ENCODE results near the gene TAF7L.
"Not testable (repeated sequence)": the region's sequence is repeated elsewhere in the genome, so short reads cannot be mapped to it uniquely, and the experiment has no call there.

TAF7L gene

GRCh38 chrX:101290957-101291603 is at the start of gene TAF7L:
TAF7L (minus strand) TSS chrX:101291334; CDS start chrX:101287543, 3,791 bp downstream.
- no peak for DNase-seq

- no peak for DNase-seq
These were observed 46.7 kb upstream of the TAF7L start for GRCh38 chrX:101337776-101338271.

GRCh38 chrX:101334310-101334709 is 43.2 kb upstream of the TAF7L start:
- not testable (repeated sequence) for DNase-seq

GRCh38 chrX:101326600-101326999 is 35.5 kb upstream of the TAF7L start:
- DNase-seq: not testable (repeated sequence)

- no peak for DNase-seq
These were observed 12.7 kb upstream of the TAF7L start for GRCh38 chrX:101303790-101304189.

- not testable (repeated sequence) for DNase-seq
These were observed 4.5 kb upstream of the TAF7L start for GRCh38 chrX:101295603-101296002.

GRCh38 chrX:101287402-101287801 is 3.7 kb downstream of the TAF7L start:
- peak; percentile 44 for DNase-seq

GRCh38 chrX:101276238-101276637 is 14.9 kb downstream of the TAF7L start:
- DNase-seq: no peak

GRCh38 chrX:101274198-101274597 is 16.9 kb downstream of the TAF7L start:
- no peak for DNase-seq

- DNase-seq: no peak
These were observed 25.2 kb downstream of the TAF7L start for GRCh38 chrX:101265869-101266428.

- DNase-seq: no peak
These were observed 27.4 kb downstream of the TAF7L start for GRCh38 chrX:101263766-101264165.

- no peak for DNase-seq
These were observed 28.5 kb downstream of the TAF7L start for GRCh38 chrX:101262590-101262989.

- no peak for DNase-seq
These were observed 30.7 kb downstream of the TAF7L start for GRCh38 chrX:101260435-101260834.

- no peak for DNase-seq
These were observed 32.9 kb downstream of the TAF7L start for GRCh38 chrX:101258259-101258581.

GRCh38 chrX:101257448-101258258 is 33.5 kb downstream of the TAF7L start:
- no peak for DNase-seq

- no peak for DNase-seq
These were observed 38.5 kb downstream of the TAF7L start for GRCh38 chrX:101252634-101253033.

GRCh38 chrX:101241531-101241930 is 49.6 kb downstream of the TAF7L start:
- DNase-seq: no peak

- DNase-seq: no peak
These were observed 54.1 kb downstream of the TAF7L start for GRCh38 chrX:101237041-101237440.

- no peak for DNase-seq
These were observed 58.8 kb downstream of the TAF7L start for GRCh38 chrX:101232316-101232715.

GRCh38 chrX:101231080-101231479 is 60.1 kb downstream of the TAF7L start:
- DNase-seq: no peak

GRCh38 chrX:101230636-101231035 is 60.5 kb downstream of the TAF7L start:
- no peak for DNase-seq

- no peak for DNase-seq
These were observed 62.0 kb downstream of the TAF7L start for GRCh38 chrX:101229170-101229569.

GRCh38 chrX:101223226-101223625 is 67.9 kb downstream of the TAF7L start:
- no peak for DNase-seq

GRCh38 chrX:101220662-101221260 is 70.4 kb downstream of the TAF7L start:
- no peak for DNase-seq

Data from RPMI8226 (cell line).